Motor neuron (in vitro differentiated cells): ENCODE results near the gene TNIK. TPM values are rescaled to one million over a fixed set of nuclear protein-coding genes. Genes with fewer than 3 reads are reported as not detected.
A peak's percentile ranks its signal among the peaks of the same experiment; 100 is the strongest.
"Not testable (repeated sequence)": the region's sequence is repeated elsewhere in the genome, so short reads cannot be mapped to it uniquely, and the experiment has no call there.

Experiments used
- ATAC-seq, 8 experiments: fragments of 200-7000 bp; cut with Tn5 transposase; replicated peaks in 6 of 8; 2 replicates each; pipeline ENCODE4 v1.8.0; 2021; ENCODE audit warnings: mild to moderate bottlenecking in 8 of 8, moderate library complexity in 8 of 8
- H3K27ac ChIP-seq, 2 donors: fragments of 250-450 bp; sonication (Bioruptor Pico); 2 replicates each; pipeline ENCODE4 v1.9.0; 2021; ENCODE audit warnings: antibody characterized with exemption in 2 of 2, mild to moderate bottlenecking in 2 of 2, moderate library complexity in 1 of 2
- H3K4me1 ChIP-seq, 2 donors: fragments of 250-450 bp; sonication (Bioruptor Pico); replicated peaks in 1 of 2; 2 replicates each; pipeline ENCODE4 v1.6.1; 2021; ENCODE audit warnings: antibody characterized with exemption in 2 of 2, mild to moderate bottlenecking in 2 of 2, moderate library complexity in 1 of 2
- H3K4me3 ChIP-seq, 5 donors: fragments of 250-450 bp; sonication (Bioruptor Pico); 2 replicates each; pipeline ENCODE4 v1.9.0; 2021; ENCODE audit warnings: antibody characterized with exemption in 5 of 5, mild to moderate bottlenecking in 5 of 5, moderate library complexity in 4 of 5
- WGBS, 10 experiments: fragments of 450-650 bp; shearing (Covaris generic); methylation state at CpG; one replicate each; pipeline ENCODE4 v1.0.0; 2022; 5-methylcytosine and 5-hydroxymethylcytosine counted together
- in situ Hi-C, 9 experiments: fragments of 400-800 bp; cut with MboI; loops; one replicate each; pipeline ENCODE4 v1.15.0; 2021; ENCODE audit warnings: low sequenced_read_pairs in 9 of 9, low pct_unique_long_range_greater_than_20kb in 2 of 9; ENCODE audit not compliant: unreplicated experiment in 9 of 9
- total RNA-seq, 8 experiments: library from RNA; unstranded; fragments of 300-600 nt; gene quantifications; 2 replicates each; pipeline versions ENCODE4 v1.2.3 to v1.2.4, GENCODE V29; 2022

The TNIK gene
- total RNA-seq, 8 experiments from 2014 or later = 0.87 to 76.5 (median 23.3) TPM

- 0 to 100% (median 60%) methylated on average over 1 to 3 of the region's 3 CpGs; no CpG with 5 or more reads in 2 of the 10 experiments for WGBS, 10 experiments
- in situ Hi-C loops = no loop called here
- Histone ChIP-seq H3K27ac (peak overlapping the region in 1 of 2 donors; percentile 67), H3K4me3 (no peak overlapping the region), H3K4me1 (peaks cover 17 to 30% of the 10 kb centered on the region in 2 donors)
- ATAC-seq = no peak
Measured at GRCh38 chr3:171436380-171436779, 23.8 kb downstream of the TNIK start.

GRCh38 chr3:171435757-171436156, 24.4 kb downstream of the TNIK start:
- Histone ChIP-seq H3K4me3 (no peak overlapping the region), H3K4me1 (peaks cover 17 to 30% of the 10 kb centered on the region in 2 donors), H3K27ac (peak overlapping the region in 1 of 2 donors; percentile 67)
- in situ Hi-C loops = no loop called here
- ATAC-seq = no peak

GRCh38 chr3:171435143-171435542, 25.1 kb downstream of the TNIK start:
- ATAC-seq = no peak
- H3K27ac ChIP-seq = no peak overlapping the region
- in situ Hi-C loops = no loop called here
- WGBS, 10 experiments = 67 to 100% (median 85%) methylated on average over 1 of the region's 1 CpG; no CpG with 5 or more reads in 4 of the 10 experiments
- H3K4me1 ChIP-seq = peaks cover 17 to 30% of the 10 kb centered on the region in 2 donors
- H3K4me3 ChIP-seq = no peak overlapping the region

- in situ Hi-C loops = no loop called here
- Histone ChIP-seq H3K27ac (no peak overlapping the region), H3K4me1 (peaks cover 14 to 22% of the 10 kb centered on the region in 2 donors), H3K4me3 (no peak overlapping the region)
- WGBS, 10 experiments = 13 to 100% (median 91%) methylated on average over 1 of the region's 1 CpG; no CpG with 5 or more reads in 1 of the 10 experiments
- ATAC-seq = no peak
Measured at GRCh38 chr3:171432548-171432947, 27.7 kb downstream of the TNIK start.

- H3K27ac ChIP-seq = no peak overlapping the region
- no peak for ATAC-seq
Measured at GRCh38 chr3:171431550-171431949, 28.7 kb downstream of the TNIK start.

GRCh38 chr3:171430530-171430929, 29.7 kb downstream of the TNIK start:
- in situ Hi-C loops = no loop called here
- no peak overlapping the region for H3K4me3 ChIP-seq
- peaks cover 0 to 2% of the 10 kb centered on the region in 2 donors for H3K4me1 ChIP-seq
- ATAC-seq = no peak
- no peak overlapping the region for H3K27ac ChIP-seq

More at GRCh38 chr3:171431550-171431949, 28.7 kb downstream of the TNIK start:
- H3K4me3 ChIP-seq = no peak overlapping the region
- WGBS, 10 experiments = 63 to 100% (median 100%) methylated on average over 1 of the region's 1 CpG
- H3K4me1 ChIP-seq = peaks cover 7 to 12% of the 10 kb centered on the region in 2 donors
- in situ Hi-C loops = no loop called here

GRCh38 chr3:171429635-171430034, 30.6 kb downstream of the TNIK start:
- Histone ChIP-seq H3K4me3 (no peak overlapping the region), H3K4me1 (no peaks in the 10 kb centered on the region), H3K27ac (no peak overlapping the region)
- in situ Hi-C loops = no loop called here
- 38 to 100% (median 78%) methylated on average over 1 to 2 of the region's 2 CpGs; no CpG with 5 or more reads in 1 of the 10 experiments for WGBS, 10 experiments
- no peak for ATAC-seq

- ATAC-seq = no peak
- 17 to 100% (median 84%) methylated on average over 1 to 3 of the region's 3 CpGs for WGBS, 10 experiments
- in situ Hi-C loops = no loop called here
- Histone ChIP-seq H3K4me3 (no peak overlapping the region), H3K4me1 (no peaks in the 10 kb centered on the region), H3K27ac (no peak overlapping the region)
Measured at GRCh38 chr3:171428892-171429291, 31.3 kb downstream of the TNIK start.

- Histone ChIP-seq H3K27ac (no peak overlapping the region), H3K4me1 (no peaks in the 10 kb centered on the region), H3K4me3 (no peak overlapping the region)
- in situ Hi-C loops = no loop called here
- ATAC-seq = no peak
- whole genome bisulfite sequencing, 10 experiments = 17 to 80% (median 34%) methylated on average over 1 to 3 of the region's 4 CpGs; no CpG with 5 or more reads in 2 of the 10 experiments
Measured at GRCh38 chr3:171428321-171428787, 31.9 kb downstream of the TNIK start.

GRCh38 chr3:171427771-171428320, 32.4 kb downstream of the TNIK start:
- Histone ChIP-seq H3K4me1 (no peaks in the 10 kb centered on the region), H3K4me3 (no peak overlapping the region), H3K27ac (no peak overlapping the region)
- WGBS, 10 experiments = 50 to 100% (median 91%) methylated on average over 1 to 4 of the region's 4 CpGs
- in situ Hi-C loops = no loop called here
- ATAC-seq = no peak

- WGBS, 10 experiments = 13 to 100% (median 90%) methylated on average over 1 to 2 of the region's 2 CpGs; no CpG with 5 or more reads in 5 of the 10 experiments
- H3K4me3 ChIP-seq, in situ Hi-C loops, H3K4me1 ChIP-seq, H3K27ac ChIP-seq, ATAC-seq: not testable (repeated sequence)
Measured at GRCh38 chr3:171424063-171424462, 36.1 kb downstream of the TNIK start.

GRCh38 chr3:171422855-171423254, 37.4 kb downstream of the TNIK start:
- H3K27ac ChIP-seq, H3K4me3 ChIP-seq, H3K4me1 ChIP-seq, ATAC-seq, in situ Hi-C loops: not testable (repeated sequence)
- 0 to 67% (median 17%) methylated on average over 1 of the region's 2 CpGs; no CpG with 5 or more reads in 5 of the 10 experiments for WGBS, 10 experiments

GRCh38 chr3:171420667-171421066, 39.5 kb downstream of the TNIK start:
- peak in 3 of 8 experiments; percentile 32 to 62 (median 60) for ATAC-seq
- no peak overlapping the region for H3K27ac ChIP-seq

GRCh38 chr3:171419457-171419856, 40.7 kb downstream of the TNIK start:
- Histone ChIP-seq H3K27ac (no peak overlapping the region), H3K4me1 (peaks cover 3 to 11% of the 10 kb centered on the region in 2 donors), H3K4me3 (no peak overlapping the region)
- no peak for ATAC-seq
- WGBS, 10 experiments = 58 to 96% (median 73%) methylated on average over 2 to 3 of the region's 3 CpGs; no CpG with 5 or more reads in 2 of the 10 experiments
- in situ Hi-C loops = no loop called here

More at GRCh38 chr3:171420667-171421066, 39.5 kb downstream of the TNIK start:
- WGBS, 10 experiments = 55 to 94% (median 77%) methylated on average over 1 to 5 of the region's 5 CpGs
- H3K4me1 ChIP-seq = peaks cover 3 to 11% of the 10 kb centered on the region in 2 donors
- H3K4me3 ChIP-seq = no peak overlapping the region
- in situ Hi-C loops = no loop called here
